Osteoblast (primary cell): Measurements from ENCODE around the gene RPS6KA3. TPM values are rescaled to one million over a fixed set of nuclear protein-coding genes. Genes with fewer than 3 reads are reported as not detected.

Source experiments
- DNase-seq: peaks from one replicate; pipeline ENCODE4 v3.0.0; 2011; ENCODE audit warnings: low spot score, mixed read lengths; ENCODE audit not compliant: insufficient read length; ENCODE audit errors: missing footprints
- H2AFZ ChIP-seq: 2 replicates; pipeline ENCODE4 v1.6.0; 2011; ENCODE audit warnings: mild to moderate bottlenecking, low read length
- H3K27ac ChIP-seq: 2 replicates; pipeline ENCODE4 v1.5.1; 2011; ENCODE audit warnings: mild to moderate bottlenecking, low read depth, low read length, moderate library complexity
- H3K27me3 ChIP-seq: 2 replicates; pipeline ENCODE4 v1.6.0; 2012; ENCODE audit warnings: mild to moderate bottlenecking, control low read depth, inconsistent platforms, low read length, moderate library complexity; ENCODE audit not compliant: insufficient read depth
- H3K36me3 ChIP-seq: 2 replicates; pipeline ENCODE4 v1.5.1; 2011; ENCODE audit warnings: mild to moderate bottlenecking, low read length, control low read depth, moderate library complexity; ENCODE audit not compliant: insufficient read depth
- H3K4me1 ChIP-seq: 2 replicates; pipeline ENCODE4 v1.5.1; 2011; ENCODE audit warnings: mild to moderate bottlenecking, low read length, control low read depth, moderate library complexity; ENCODE audit not compliant: insufficient read depth
- H3K4me2 ChIP-seq: 2 replicates; pipeline ENCODE4 v1.6.0; 2011; ENCODE audit warnings: mild to moderate bottlenecking, low read length; ENCODE audit not compliant: insufficient read depth
- H3K4me3 ChIP-seq: fragments of 200-600 bp; sonication (generic); 3 replicates; pipeline ENCODE4 v1.5.1; 2012; ENCODE audit warnings: mild to moderate bottlenecking, low read length, inconsistent platforms; ENCODE audit not compliant: insufficient read depth
- H3K79me2 ChIP-seq: 2 replicates; pipeline ENCODE4 v1.6.0; 2012; ENCODE audit warnings: mild to moderate bottlenecking, low read length, control low read depth, inconsistent platforms; ENCODE audit not compliant: insufficient read depth
- H3K9me3 ChIP-seq: 2 replicates; pipeline ENCODE4 v1.5.1; 2011; ENCODE audit warnings: low read depth, low read length, control low read depth
- H4K20me1 ChIP-seq: 2 replicates; pipeline ENCODE4 v1.6.0; 2012; ENCODE audit warnings: mild to moderate bottlenecking, low read length, control low read depth; ENCODE audit not compliant: insufficient read depth
- total RNA-seq: library from RNA; depleted of rRNA; stranded (reverse); fragments of >200 nt; gene quantifications from 2 replicates; pipeline ENCODE4 v1.2.3, GENCODE V29; 2012
- TF ChIP-seq, protein P1 (sequence below): IDR thresholded peaks from 2 replicates; pipeline ENCODE4 v1.5.1; 2011; ENCODE audit warnings: mild to moderate bottlenecking, low read depth, low read length, moderate library complexity; ENCODE audit errors: extremely low read depth

RPS6KA3 gene
- 45.4 and 54.6 TPM in 2 replicates for total RNA-seq

DNA sequence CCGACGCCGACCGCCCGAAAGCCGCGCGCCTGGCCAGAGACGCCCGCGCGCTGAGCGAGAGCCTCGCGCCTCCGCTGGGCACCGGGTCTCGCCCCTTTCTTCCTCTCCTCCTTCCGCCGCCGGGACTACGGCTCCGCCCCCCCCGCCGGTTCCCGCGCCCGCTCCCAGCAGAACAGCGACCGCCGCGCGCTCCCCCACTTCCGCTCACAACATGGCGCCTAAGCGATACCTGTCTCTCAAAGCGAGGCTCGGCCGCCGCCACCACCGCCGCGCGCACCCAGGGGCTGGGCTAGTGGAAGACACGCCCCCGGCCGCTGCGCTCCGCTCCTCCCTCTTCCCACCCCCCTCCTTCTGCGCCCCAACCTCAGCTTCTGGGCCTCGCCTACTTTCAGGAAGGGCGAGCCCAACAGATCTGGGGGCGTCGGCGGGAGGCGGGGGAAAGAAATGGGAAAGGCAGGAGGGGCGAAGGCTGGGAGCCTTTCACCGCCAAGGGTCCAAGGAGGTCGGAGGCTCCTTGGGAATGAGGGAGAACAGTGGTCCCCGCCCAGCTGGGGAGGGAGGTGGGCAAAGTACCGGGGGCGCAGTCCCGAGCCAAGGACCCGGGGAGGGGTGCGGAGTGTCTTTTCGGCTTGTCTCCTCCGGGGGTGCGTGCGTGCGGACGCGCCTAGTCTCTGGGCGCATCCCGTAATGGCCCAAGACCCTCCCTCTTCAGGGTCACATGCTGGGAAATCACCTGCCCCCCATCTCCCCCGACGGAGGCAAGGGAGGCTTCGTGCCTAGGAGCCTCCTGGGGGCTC, at the start of gene RPS6KA3:
Gene RPS6KA3, minus strand, starts transcription at position 100 of the 797 bp plus-strand sequence. CDS start 277 bp downstream, outside the sequence.
- Histone ChIP-seq H3K4me1 (peaks cover 19% of the 10 kb centered on the region), H3K4me3 (peak within 1 kb of the TSS; percentile 79), H3K4me2 (peak within 1 kb of the TSS; percentile 79), H3K9me3 (no peaks in the 10 kb centered on the region), H4K20me1 (peaks cover 2% of the 10 kb centered on the region), H2AFZ (peak within 1 kb of the TSS; percentile 85), H3K79me2 (peaks cover 25% of the 10 kb centered on the region), H3K27ac (peak within 1 kb of the TSS; percentile 97), H3K36me3 (no peaks in the 10 kb centered on the region), H3K27me3 (no peaks in the 10 kb centered on the region)
- DNase-seq = peak; percentile 95
- TF ChIP-seq, protein P1, sequence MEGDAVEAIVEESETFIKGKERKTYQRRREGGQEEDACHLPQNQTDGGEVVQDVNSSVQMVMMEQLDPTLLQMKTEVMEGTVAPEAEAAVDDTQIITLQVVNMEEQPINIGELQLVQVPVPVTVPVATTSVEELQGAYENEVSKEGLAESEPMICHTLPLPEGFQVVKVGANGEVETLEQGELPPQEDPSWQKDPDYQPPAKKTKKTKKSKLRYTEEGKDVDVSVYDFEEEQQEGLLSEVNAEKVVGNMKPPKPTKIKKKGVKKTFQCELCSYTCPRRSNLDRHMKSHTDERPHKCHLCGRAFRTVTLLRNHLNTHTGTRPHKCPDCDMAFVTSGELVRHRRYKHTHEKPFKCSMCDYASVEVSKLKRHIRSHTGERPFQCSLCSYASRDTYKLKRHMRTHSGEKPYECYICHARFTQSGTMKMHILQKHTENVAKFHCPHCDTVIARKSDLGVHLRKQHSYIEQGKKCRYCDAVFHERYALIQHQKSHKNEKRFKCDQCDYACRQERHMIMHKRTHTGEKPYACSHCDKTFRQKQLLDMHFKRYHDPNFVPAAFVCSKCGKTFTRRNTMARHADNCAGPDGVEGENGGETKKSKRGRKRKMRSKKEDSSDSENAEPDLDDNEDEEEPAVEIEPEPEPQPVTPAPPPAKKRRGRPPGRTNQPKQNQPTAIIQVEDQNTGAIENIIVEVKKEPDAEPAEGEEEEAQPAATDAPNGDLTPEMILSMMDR = no peak

DNA sequence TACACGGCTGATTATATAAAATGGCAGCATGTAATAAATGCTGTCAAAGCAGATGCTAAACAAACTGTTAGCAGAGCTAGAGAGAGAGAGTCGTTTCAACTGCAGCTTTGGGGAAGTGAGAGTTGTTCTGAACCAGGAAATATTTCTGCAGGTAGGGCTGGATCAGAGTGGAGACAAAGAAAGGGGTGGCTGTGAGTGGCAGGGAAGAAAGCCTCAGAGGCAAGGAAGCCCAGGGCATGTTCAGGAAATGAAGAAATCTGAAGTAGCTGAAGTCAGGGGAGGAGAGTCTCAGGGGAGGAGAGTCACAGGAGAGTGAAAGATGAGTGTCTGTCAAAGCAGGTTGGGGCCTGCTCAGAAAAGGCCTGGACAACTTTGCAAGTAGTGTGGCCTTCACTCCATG, 48.4 kb upstream of the RPS6KA3 start:
- Histone ChIP-seq H3K79me2 (no peaks in the 10 kb centered on the region), H3K4me1 (no peaks in the 10 kb centered on the region), H4K20me1 (no peaks in the 10 kb centered on the region), H3K36me3 (no peaks in the 10 kb centered on the region), H3K27me3 (no peaks in the 10 kb centered on the region), H3K27ac (no peak overlapping the region), H3K4me3 (no peak overlapping the region), H3K4me2 (no peak overlapping the region), H3K9me3 (no peaks in the 10 kb centered on the region), H2AFZ (peak overlapping the region; percentile 57)
- TF ChIP-seq, protein P1 = no peak
- DNase-seq = no peak

DNA sequence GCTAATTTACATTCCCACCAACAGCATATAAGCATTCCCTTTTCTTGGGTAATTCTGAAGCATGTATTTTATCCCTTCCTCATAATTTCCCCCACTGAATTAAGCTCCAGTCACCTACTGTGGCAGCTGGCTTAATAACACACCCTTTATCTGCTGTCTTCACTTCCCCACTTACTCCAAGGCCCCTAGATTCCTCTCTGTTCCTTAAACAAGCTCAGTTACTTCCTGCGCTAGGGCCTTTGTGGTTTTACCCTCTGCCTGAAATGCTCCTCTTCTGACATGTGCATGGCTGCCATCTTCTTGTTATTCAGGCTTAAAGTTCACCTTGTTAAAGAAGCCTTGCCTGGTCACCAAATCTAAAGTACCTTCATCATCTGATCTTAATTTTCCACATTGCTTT, 47.2 kb upstream of the RPS6KA3 start:
- TF ChIP-seq, protein P1 = no peak
- Histone ChIP-seq H4K20me1 (no peaks in the 10 kb centered on the region), H3K4me2 (no peak overlapping the region), H3K27me3 (no peaks in the 10 kb centered on the region), H3K9me3 (no peaks in the 10 kb centered on the region), H3K27ac (no peak overlapping the region), H3K79me2 (no peaks in the 10 kb centered on the region), H3K4me3 (no peak overlapping the region), H2AFZ (no peak overlapping the region), H3K4me1 (peaks cover 4% of the 10 kb centered on the region), H3K36me3 (no peaks in the 10 kb centered on the region)
- DNase-seq = no peak

DNA sequence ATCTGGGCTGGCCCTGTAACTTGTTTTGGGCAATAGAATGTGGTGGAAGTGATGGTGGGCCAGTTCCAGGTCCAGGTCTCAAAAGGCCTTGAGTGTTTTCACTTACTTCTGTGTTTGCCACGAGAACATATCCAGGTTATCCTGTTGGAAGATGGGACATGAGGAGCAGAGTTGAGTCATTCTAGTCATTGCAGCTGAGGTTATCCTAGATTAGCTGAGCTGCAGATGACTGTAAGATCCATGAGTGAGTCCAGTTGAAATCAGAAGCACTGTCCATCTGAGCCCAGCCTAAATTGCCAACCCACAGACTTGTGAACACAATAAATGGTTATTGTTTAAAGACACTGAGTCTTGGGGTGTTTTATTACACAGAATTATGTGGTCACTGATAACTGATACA, 45.3 kb upstream of the RPS6KA3 start:
- H3K4me2 ChIP-seq = no peak overlapping the region
- no peaks in the 10 kb centered on the region for H3K79me2 ChIP-seq
- no peaks in the 10 kb centered on the region for H4K20me1 ChIP-seq
- H3K36me3 ChIP-seq = no peaks in the 10 kb centered on the region
- no peak overlapping the region for H3K27ac ChIP-seq
- H3K9me3 ChIP-seq = no peaks in the 10 kb centered on the region
- no peak for DNase-seq
- H2AFZ ChIP-seq = no peak overlapping the region
- no peaks in the 10 kb centered on the region for H3K27me3 ChIP-seq
- peaks cover 4% of the 10 kb centered on the region for H3K4me1 ChIP-seq
- H3K4me3 ChIP-seq = no peak overlapping the region
- TF ChIP-seq, protein P1 = no peak
